ENCODE measurements around the gene SRPK2.

DNA sequence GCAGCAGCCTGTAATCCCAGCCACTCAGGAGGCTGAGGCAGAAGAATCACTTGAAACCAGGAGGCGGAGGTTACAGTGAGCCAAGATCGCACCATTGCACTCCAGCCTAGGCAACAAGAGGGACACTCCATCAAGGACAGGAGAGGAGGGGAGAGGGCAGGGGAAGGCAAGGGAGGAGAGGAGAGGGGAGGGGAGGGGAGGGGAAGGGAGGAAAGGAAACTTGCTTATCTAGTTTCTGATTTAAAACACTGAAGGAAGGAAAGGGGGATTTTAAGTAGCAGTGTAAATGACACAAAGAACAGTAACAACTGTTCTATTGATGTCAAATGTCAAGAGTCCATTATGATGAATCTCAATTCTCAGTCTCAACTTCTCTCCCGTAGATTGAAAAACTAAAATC is 43.7 kb downstream of the SRPK2 start:
- TF ChIP-seq, protein P1, sequence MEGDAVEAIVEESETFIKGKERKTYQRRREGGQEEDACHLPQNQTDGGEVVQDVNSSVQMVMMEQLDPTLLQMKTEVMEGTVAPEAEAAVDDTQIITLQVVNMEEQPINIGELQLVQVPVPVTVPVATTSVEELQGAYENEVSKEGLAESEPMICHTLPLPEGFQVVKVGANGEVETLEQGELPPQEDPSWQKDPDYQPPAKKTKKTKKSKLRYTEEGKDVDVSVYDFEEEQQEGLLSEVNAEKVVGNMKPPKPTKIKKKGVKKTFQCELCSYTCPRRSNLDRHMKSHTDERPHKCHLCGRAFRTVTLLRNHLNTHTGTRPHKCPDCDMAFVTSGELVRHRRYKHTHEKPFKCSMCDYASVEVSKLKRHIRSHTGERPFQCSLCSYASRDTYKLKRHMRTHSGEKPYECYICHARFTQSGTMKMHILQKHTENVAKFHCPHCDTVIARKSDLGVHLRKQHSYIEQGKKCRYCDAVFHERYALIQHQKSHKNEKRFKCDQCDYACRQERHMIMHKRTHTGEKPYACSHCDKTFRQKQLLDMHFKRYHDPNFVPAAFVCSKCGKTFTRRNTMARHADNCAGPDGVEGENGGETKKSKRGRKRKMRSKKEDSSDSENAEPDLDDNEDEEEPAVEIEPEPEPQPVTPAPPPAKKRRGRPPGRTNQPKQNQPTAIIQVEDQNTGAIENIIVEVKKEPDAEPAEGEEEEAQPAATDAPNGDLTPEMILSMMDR (IDR thresholded peaks at IDR 0.05) = no peak
- no peak for TF ChIP-seq EZH2 (IDR thresholded peaks at IDR 0.05; ENCODE audit: borderline replicate concordance, insufficient read depth, low read depth, low read length, poor library complexity, severe bottlenecking)
